HG03432 (cell line): ENCODE measurements around the gene BCAS3.
A peak's percentile ranks its signal among the peaks of the same experiment; 100 is the strongest.

Experiments used
- ATAC-seq: cut with Tn5 transposase; IDR thresholded peaks from one replicate; pipeline ENCODE4 v1.9.1; 2021; ENCODE audit warnings: mild to moderate bottlenecking, moderate library complexity; ENCODE audit not compliant: unreplicated experiment

BCAS3 gene

GRCh38 chr17:61209106-61209439 is 531.4 kb downstream of the BCAS3 start:
- ATAC-seq = no peak

GRCh38 chr17:61209525-61209924 is 531.9 kb downstream of the BCAS3 start:
- no peak for ATAC-seq

- ATAC-seq = no peak
These were observed 533.6 kb downstream of the BCAS3 start for GRCh38 chr17:61211236-61211635.

- no peak for ATAC-seq
These were observed 535.0 kb downstream of the BCAS3 start for GRCh38 chr17:61212655-61213054.

- ATAC-seq = no peak
These were observed 537.1 kb downstream of the BCAS3 start for GRCh38 chr17:61214753-61215152.

GRCh38 chr17:61216066-61216465 is 538.4 kb downstream of the BCAS3 start:
- ATAC-seq = no peak

- ATAC-seq = no peak
These were observed 540.3 kb downstream of the BCAS3 start for GRCh38 chr17:61217878-61218437.

- ATAC-seq = no peak
These were observed 540.8 kb downstream of the BCAS3 start for GRCh38 chr17:61218438-61218837.

GRCh38 chr17:61219460-61219859 is 541.8 kb downstream of the BCAS3 start:
- ATAC-seq = no peak

GRCh38 chr17:61221181-61221580 is 543.5 kb downstream of the BCAS3 start:
- no peak for ATAC-seq

- ATAC-seq = no peak
These were observed 544.2 kb downstream of the BCAS3 start for GRCh38 chr17:61221597-61222471.

- no peak for ATAC-seq
These were observed 546.1 kb downstream of the BCAS3 start for GRCh38 chr17:61223725-61224124.

- no peak for ATAC-seq
These were observed 547.7 kb downstream of the BCAS3 start for GRCh38 chr17:61225178-61225882.

GRCh38 chr17:61227866-61228265 is 550.2 kb downstream of the BCAS3 start:
- no peak for ATAC-seq

GRCh38 chr17:61230461-61230860 is 552.8 kb downstream of the BCAS3 start:
- ATAC-seq = no peak

GRCh38 chr17:61230972-61231820 is 553.5 kb downstream of the BCAS3 start:
- peak; percentile 50 for ATAC-seq

GRCh38 chr17:61232871-61233270 is 555.2 kb downstream of the BCAS3 start:
- ATAC-seq = no peak

GRCh38 chr17:61233991-61234750 is 556.5 kb downstream of the BCAS3 start:
- ATAC-seq = no peak

- no peak for ATAC-seq
These were observed 557.6 kb downstream of the BCAS3 start for GRCh38 chr17:61235001-61235826.

- ATAC-seq = no peak
These were observed 558.2 kb downstream of the BCAS3 start for GRCh38 chr17:61235827-61236197.
